HG02763 (cell line): ENCODE results near the gene PODN.

ENCODE experiments used
- ATAC-seq: cut with Tn5 transposase; IDR thresholded peaks from one replicate; pipeline ENCODE4 v1.9.1; 2021; ENCODE audit warnings: mild to moderate bottlenecking, moderate library complexity; ENCODE audit not compliant: unreplicated experiment

PODN gene

GRCh38 chr1:53130598-53130877 lies 68.5 kb downstream of the PODN start:
- ATAC-seq: no peak

- no peak for ATAC-seq
Measured at GRCh38 chr1:53130878-53131589, 69.0 kb downstream of the PODN start.

GRCh38 chr1:53131590-53131938 lies 69.6 kb downstream of the PODN start:
- ATAC-seq: no peak

GRCh38 chr1:53132176-53132575 lies 70.2 kb downstream of the PODN start:
- ATAC-seq: no peak

- no peak for ATAC-seq
Measured at GRCh38 chr1:53133261-53134041, 71.4 kb downstream of the PODN start.

- ATAC-seq: no peak
Measured at GRCh38 chr1:53134042-53134485, 72.1 kb downstream of the PODN start.
